HK-2 (cell line): ENCODE measurements around the gene L3MBTL4.
"Not testable (repeated sequence)": the region's sequence is repeated elsewhere in the genome, so short reads cannot be mapped to it uniquely, and the experiment has no call there.

Experiments used
- DNase-seq: peaks from one replicate; pipeline ENCODE4 v3.0.0-alpha.2; 2018; ENCODE audit not compliant: unreplicated experiment

The L3MBTL4 gene

GRCh38 chr18:6194640-6195039 is 220.1 kb downstream of the L3MBTL4 start:
- DNase-seq = no peak

GRCh38 chr18:6185782-6186181 is 228.9 kb downstream of the L3MBTL4 start:
- not testable (repeated sequence) for DNase-seq

GRCh38 chr18:6174983-6175745 is 239.5 kb downstream of the L3MBTL4 start:
- no peak for DNase-seq

- DNase-seq = no peak
Observed at GRCh38 chr18:6170604-6171003, 244.1 kb downstream of the L3MBTL4 start.

GRCh38 chr18:6161549-6161948 is 253.2 kb downstream of the L3MBTL4 start:
- no peak for DNase-seq

- DNase-seq = no peak
Observed at GRCh38 chr18:6159426-6159825, 255.3 kb downstream of the L3MBTL4 start.

GRCh38 chr18:6158958-6159357 is 255.8 kb downstream of the L3MBTL4 start:
- DNase-seq = no peak

GRCh38 chr18:6156446-6156845 is 258.3 kb downstream of the L3MBTL4 start:
- DNase-seq = no peak

GRCh38 chr18:6155707-6156106 is 259.0 kb downstream of the L3MBTL4 start:
- DNase-seq = no peak

- no peak for DNase-seq
Observed at GRCh38 chr18:6150430-6150829, 264.3 kb downstream of the L3MBTL4 start.

GRCh38 chr18:6146307-6146661 is 268.4 kb downstream of the L3MBTL4 start:
- DNase-seq = no peak

GRCh38 chr18:6145645-6146306 is 268.9 kb downstream of the L3MBTL4 start:
- DNase-seq = no peak

GRCh38 chr18:6139007-6139406 is 275.7 kb downstream of the L3MBTL4 start:
- no peak for DNase-seq

- DNase-seq = not testable (repeated sequence)
Observed at GRCh38 chr18:6135901-6136300, 278.8 kb downstream of the L3MBTL4 start.

GRCh38 chr18:6135029-6135428 is 279.7 kb downstream of the L3MBTL4 start:
- DNase-seq = not testable (repeated sequence)

GRCh38 chr18:6132751-6133368 is 281.9 kb downstream of the L3MBTL4 start:
- no peak for DNase-seq

- DNase-seq = no peak
Observed at GRCh38 chr18:6120820-6121279, 293.9 kb downstream of the L3MBTL4 start.

- DNase-seq = no peak
Observed at GRCh38 chr18:6119761-6120160, 294.9 kb downstream of the L3MBTL4 start.

GRCh38 chr18:6118080-6118479 is 296.6 kb downstream of the L3MBTL4 start:
- DNase-seq = no peak

- DNase-seq = no peak
Observed at GRCh38 chr18:6115710-6116109, 299.0 kb downstream of the L3MBTL4 start.

GRCh38 chr18:6113650-6114049 is 301.1 kb downstream of the L3MBTL4 start:
- no peak for DNase-seq

GRCh38 chr18:6111726-6112125 is 303.0 kb downstream of the L3MBTL4 start:
- no peak for DNase-seq

- DNase-seq = no peak
Observed at GRCh38 chr18:6109743-6110142, 305.0 kb downstream of the L3MBTL4 start.
